Neuronal stem cell (in vitro differentiated cells): ENCODE measurements around the gene SELPLG.

Experiments used
- DNase-seq: peaks from one replicate; pipeline ENCODE4 v3.0.0-alpha.2; 2013; ENCODE audit warnings: low spot score
- H2AFZ ChIP-seq: one replicate; pipeline ENCODE4 v1.6.1; 2013; ENCODE audit warnings: mild to moderate bottlenecking, low read length, inconsistent platforms
- H2AK5ac ChIP-seq: 2 replicates; pipeline ENCODE4 v1.6.1; 2013; ENCODE audit warnings: low read depth, mild to moderate bottlenecking, inconsistent platforms, low read length, moderate library complexity, mixed read lengths
- H2BK120ac ChIP-seq: 2 replicates; pipeline ENCODE4 v1.6.1; 2013; ENCODE audit warnings: low read depth, mild to moderate bottlenecking, inconsistent platforms, low read length, moderate library complexity, mixed read lengths
- H2BK12ac ChIP-seq: one replicate; pipeline ENCODE4 v1.6.1; 2013; ENCODE audit warnings: low read length, inconsistent platforms
- H2BK15ac ChIP-seq: 2 replicates; pipeline ENCODE4 v1.6.1; 2013; ENCODE audit warnings: mild to moderate bottlenecking, low read length, inconsistent platforms, mixed read lengths
- H2BK5ac ChIP-seq: one replicate; pipeline ENCODE4 v1.6.1; 2013; ENCODE audit warnings: inconsistent platforms, mild to moderate bottlenecking, low read length, moderate library complexity
- H3K14ac ChIP-seq: one replicate; pipeline ENCODE4 v1.6.1; 2013; ENCODE audit warnings: low read length, inconsistent platforms
- H3K18ac ChIP-seq: 2 replicates; pipeline ENCODE4 v1.6.1; 2013; ENCODE audit warnings: low read length, inconsistent platforms
- H3K23ac ChIP-seq: 2 replicates; pipeline ENCODE4 v1.6.1; 2013; ENCODE audit warnings: low read depth, mild to moderate bottlenecking, mixed read lengths, low read length, inconsistent platforms; ENCODE audit not compliant: poor library complexity
- H3K27ac ChIP-seq: replicated peaks from 3 replicates; pipeline ENCODE4 v1.5.1; 2013; ENCODE audit warnings: low read length, inconsistent platforms
- H3K27me3 ChIP-seq, 3 experiments: 2 replicates each; pipeline ENCODE4 v1.6.1; 2013; ENCODE audit warnings: low read length in 3 of 3, mild to moderate bottlenecking in 2 of 3, inconsistent platforms in 1 of 3, low read depth in 1 of 3, mixed read lengths in 1 of 3, moderate library complexity in 1 of 3; ENCODE audit not compliant: control insufficient read depth in 3 of 3, insufficient read depth in 3 of 3
- H3K36me3 ChIP-seq, 2 donors: replicated peaks in 1 of 2; 2 replicates each; pipeline ENCODE4 v1.6.1; 2013; ENCODE audit warnings: low read length in 2 of 2; ENCODE audit not compliant: control insufficient read depth in 2 of 2, insufficient read depth in 2 of 2
- H3K4ac ChIP-seq: 2 replicates; pipeline ENCODE4 v1.6.1; 2013; ENCODE audit warnings: inconsistent platforms, mild to moderate bottlenecking, low read length, moderate library complexity
- H3K4me1 ChIP-seq, 2 donors: 1 replicate in 1 of 2; 2 replicates in 1 of 2; pipeline ENCODE4 v1.6.1; 2013; ENCODE audit warnings: low read length in 2 of 2, low read depth in 1 of 2; ENCODE audit not compliant: control insufficient read depth in 2 of 2, insufficient read depth in 1 of 2
- H3K4me2 ChIP-seq: one replicate; pipeline ENCODE4 v1.6.1; 2013; ENCODE audit warnings: mild to moderate bottlenecking, low read length, inconsistent platforms; ENCODE audit not compliant: insufficient read depth, poor library complexity, severe bottlenecking
- H3K4me3 ChIP-seq, 2 donors: 2 replicates each; pipeline ENCODE4 v1.5.1; 2013; ENCODE audit warnings: low read length in 2 of 2, mild to moderate bottlenecking in 2 of 2, inconsistent platforms in 1 of 2, moderate library complexity in 1 of 2
- H3K79me1 ChIP-seq: one replicate; pipeline ENCODE4 v1.6.1; 2013; ENCODE audit warnings: low read depth, mild to moderate bottlenecking, inconsistent platforms, low read length, moderate library complexity
- H3K9ac ChIP-seq: one replicate; pipeline ENCODE4 v1.6.1; 2013; ENCODE audit warnings: mild to moderate bottlenecking, low read depth, low read length, inconsistent platforms; ENCODE audit not compliant: poor library complexity
- H3K9me3 ChIP-seq, 2 donors: replicated peaks in 1 of 2; 2 replicates each; pipeline versions ENCODE3 to v1.6.1; 2013; ENCODE audit warnings: low read length in 2 of 2, mild to moderate bottlenecking in 2 of 2, inconsistent platforms in 1 of 2, low read depth in 1 of 2, mixed read lengths in 1 of 2, moderate library complexity in 1 of 2; ENCODE audit not compliant: control insufficient read depth in 2 of 2, insufficient read depth in 1 of 2
- H4K8ac ChIP-seq: one replicate; pipeline ENCODE4 v1.6.1; 2013; ENCODE audit warnings: low read depth, mild to moderate bottlenecking, inconsistent platforms, low read length, moderate library complexity
- H4K91ac ChIP-seq: one replicate; pipeline ENCODE4 v1.6.1; 2013; ENCODE audit warnings: low read length, low read depth, mild to moderate bottlenecking, inconsistent platforms; ENCODE audit not compliant: poor library complexity
- WGBS, 2 donors: extraction: QIAGEN DNeasy Blood & Tissue Kit; methylation state at CpG; one replicate each; pipeline ENCODE4 v1.1.7; 2013; ENCODE audit warnings: missing lambda C conversion rate in 2 of 2, mixed read lengths in 1 of 2; ENCODE audit not compliant: insufficient read length in 2 of 2, insufficient replicate concordance in 1 of 2; ENCODE audit errors: extremely low coverage in 2 of 2; 5-methylcytosine and 5-hydroxymethylcytosine counted together

The SELPLG gene

GRCh38 chr12:108629824-108630476 lies 3.7 kb downstream of the SELPLG start:
- Histone ChIP-seq H4K91ac (no peak overlapping the region), H3K27ac (no peak overlapping the region), H3K18ac (peak overlapping the region; percentile 86), H2BK5ac (peak overlapping the region; percentile 22), H2BK15ac (peak overlapping the region; percentile 0), H3K4me2 (no peak overlapping the region), H3K9ac (no peak overlapping the region), H3K27me3 (no peaks in the 10 kb centered on the region), H3K23ac (no peak overlapping the region), H2BK120ac (no peak overlapping the region), H2AFZ (peak overlapping the region; percentile 79), H3K79me1 (no peaks in the 10 kb centered on the region), H2BK12ac (no peak overlapping the region), H2AK5ac (peak overlapping the region; percentile 67), H3K4me1 (peaks cover 20 to 38% of the 10 kb centered on the region in 2 donors), H3K4me3 (no peak overlapping the region), H3K36me3 (no peaks in the 10 kb centered on the region), H3K9me3 (no peaks in the 10 kb centered on the region), H3K4ac (no peak overlapping the region), H4K8ac (peak overlapping the region; percentile 78), H3K14ac (no peak overlapping the region)
- DNase-seq = no peak
- WGBS, 2 donors = no CpG with 5 or more reads among the region's 17 CpGs

GRCh38 chr12:108629151-108629550 lies 4.5 kb downstream of the SELPLG start:
- Histone ChIP-seq H3K27me3 (no peaks in the 10 kb centered on the region), H3K9ac (no peak overlapping the region), H4K91ac (no peak overlapping the region), H2AFZ (peak overlapping the region; percentile 76), H3K27ac (no peak overlapping the region), H3K9me3 (no peaks in the 10 kb centered on the region), H3K4ac (no peak overlapping the region), H3K79me1 (no peaks in the 10 kb centered on the region), H2BK12ac (no peak overlapping the region), H3K18ac (peak overlapping the region; percentile 19), H2BK120ac (no peak overlapping the region), H3K4me2 (no peak overlapping the region), H3K4me3 (no peak overlapping the region), H3K36me3 (no peaks in the 10 kb centered on the region), H2BK5ac (peak overlapping the region; percentile 88), H3K4me1 (peaks cover 15 to 32% of the 10 kb centered on the region in 2 donors), H2AK5ac (peak overlapping the region; percentile 78), H3K23ac (no peak overlapping the region), H4K8ac (no peak overlapping the region), H2BK15ac (peak overlapping the region; percentile 19), H3K14ac (no peak overlapping the region)
- DNase-seq = no peak
- no CpG with 5 or more reads among the region's 5 CpGs for WGBS, 2 donors

GRCh38 chr12:108627134-108627920 lies 6.4 kb downstream of the SELPLG start:
- Histone ChIP-seq H3K27ac (no peak overlapping the region), H2BK120ac (no peak overlapping the region), H2BK5ac (no peak overlapping the region), H3K4me1 (peaks cover 16 to 35% of the 10 kb centered on the region in 2 donors), H3K36me3 (no peaks in the 10 kb centered on the region), H3K9ac (no peak overlapping the region), H3K4ac (no peak overlapping the region), H2BK12ac (no peak overlapping the region), H3K9me3 (no peaks in the 10 kb centered on the region), H3K79me1 (no peaks in the 10 kb centered on the region), H3K27me3 (no peaks in the 10 kb centered on the region), H3K18ac (no peak overlapping the region), H2BK15ac (no peak overlapping the region), H3K23ac (no peak overlapping the region), H2AFZ (no peak overlapping the region), H3K4me2 (no peak overlapping the region), H3K14ac (no peak overlapping the region), H3K4me3 (no peak overlapping the region), H4K91ac (no peak overlapping the region), H4K8ac (no peak overlapping the region), H2AK5ac (no peak overlapping the region)
- no CpG with 5 or more reads among the region's 8 CpGs for WGBS, 2 donors
- no peak for DNase-seq

GRCh38 chr12:108625228-108625627 lies 8.5 kb downstream of the SELPLG start:
- peaks cover 17 to 36% of the 10 kb centered on the region in 2 donors for H3K4me1 ChIP-seq
- H4K8ac ChIP-seq = no peak overlapping the region
- H3K14ac ChIP-seq = no peak overlapping the region
- WGBS, 2 donors = no CpG with 5 or more reads among the region's 3 CpGs
- H2BK5ac ChIP-seq = no peak overlapping the region
- H2BK15ac ChIP-seq = no peak overlapping the region
- no peak overlapping the region for H3K4me2 ChIP-seq
- H3K36me3 ChIP-seq = no peaks in the 10 kb centered on the region
- no peak overlapping the region for H4K91ac ChIP-seq
- no peaks in the 10 kb centered on the region for H3K79me1 ChIP-seq
- H3K9ac ChIP-seq = no peak overlapping the region
- no peaks in the 10 kb centered on the region for H3K27me3 ChIP-seq
- no peak overlapping the region for H3K23ac ChIP-seq
- H2AFZ ChIP-seq = no peak overlapping the region
- no peak overlapping the region for H3K4ac ChIP-seq
- no peak for DNase-seq
- H2BK12ac ChIP-seq = no peak overlapping the region
- H3K4me3 ChIP-seq = no peak overlapping the region
- no peak overlapping the region for H2BK120ac ChIP-seq
- no peaks in the 10 kb centered on the region for H3K9me3 ChIP-seq
- H3K18ac ChIP-seq = no peak overlapping the region
- H2AK5ac ChIP-seq = no peak overlapping the region
- no peak overlapping the region for H3K27ac ChIP-seq
